LNCAP (cell line): Measurements from ENCODE around the gene PTPN21.

Experiments used
- TF ChIP-seq, protein P1 (sequence below): fragments of 450-650 bp; IDR thresholded peaks from 2 replicates; pipeline ENCODE4 v1.5.1; 2017; ENCODE audit warnings: mild to moderate bottlenecking

Gene PTPN21

DNA sequence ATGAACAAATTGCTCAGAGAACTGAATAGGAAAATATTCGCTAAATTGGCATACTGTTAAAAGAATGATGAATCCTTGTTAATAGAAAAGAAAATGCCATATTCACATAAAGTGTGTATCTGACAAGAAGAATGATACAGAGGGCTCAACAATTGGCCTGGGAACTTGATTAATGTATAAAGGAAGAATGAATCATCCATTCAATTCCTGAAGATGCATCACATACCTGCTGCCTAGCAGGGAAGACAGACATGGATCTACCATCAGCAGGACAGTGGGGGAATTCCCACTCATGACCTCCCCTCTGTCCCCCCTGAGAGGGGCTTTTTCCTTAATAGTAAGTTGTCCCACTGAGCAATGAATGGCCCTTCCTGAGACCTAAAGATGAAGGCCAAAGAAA, 13.5 kb downstream of the PTPN21 start:
- TF ChIP-seq, protein P1, sequence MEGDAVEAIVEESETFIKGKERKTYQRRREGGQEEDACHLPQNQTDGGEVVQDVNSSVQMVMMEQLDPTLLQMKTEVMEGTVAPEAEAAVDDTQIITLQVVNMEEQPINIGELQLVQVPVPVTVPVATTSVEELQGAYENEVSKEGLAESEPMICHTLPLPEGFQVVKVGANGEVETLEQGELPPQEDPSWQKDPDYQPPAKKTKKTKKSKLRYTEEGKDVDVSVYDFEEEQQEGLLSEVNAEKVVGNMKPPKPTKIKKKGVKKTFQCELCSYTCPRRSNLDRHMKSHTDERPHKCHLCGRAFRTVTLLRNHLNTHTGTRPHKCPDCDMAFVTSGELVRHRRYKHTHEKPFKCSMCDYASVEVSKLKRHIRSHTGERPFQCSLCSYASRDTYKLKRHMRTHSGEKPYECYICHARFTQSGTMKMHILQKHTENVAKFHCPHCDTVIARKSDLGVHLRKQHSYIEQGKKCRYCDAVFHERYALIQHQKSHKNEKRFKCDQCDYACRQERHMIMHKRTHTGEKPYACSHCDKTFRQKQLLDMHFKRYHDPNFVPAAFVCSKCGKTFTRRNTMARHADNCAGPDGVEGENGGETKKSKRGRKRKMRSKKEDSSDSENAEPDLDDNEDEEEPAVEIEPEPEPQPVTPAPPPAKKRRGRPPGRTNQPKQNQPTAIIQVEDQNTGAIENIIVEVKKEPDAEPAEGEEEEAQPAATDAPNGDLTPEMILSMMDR: no peak

DNA sequence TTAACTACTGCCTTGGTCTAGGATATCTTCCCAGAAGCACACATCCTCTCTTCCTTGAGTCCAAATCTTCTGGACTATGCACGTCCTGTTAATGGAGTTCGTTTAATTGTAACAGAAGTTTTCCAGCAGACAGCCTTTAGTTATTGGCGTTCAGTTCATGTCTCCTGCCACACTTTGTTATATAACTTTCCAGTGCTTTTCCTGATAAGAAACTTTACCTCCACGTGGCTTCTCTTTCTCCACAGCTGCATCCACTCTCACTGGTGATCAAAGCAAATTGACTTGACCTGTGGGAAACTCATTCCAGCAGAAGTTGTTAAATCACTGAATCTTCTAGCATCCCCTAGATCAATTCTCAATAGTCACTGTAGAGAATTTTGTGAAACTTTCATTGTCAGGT, 19.0 kb downstream of the PTPN21 start:
- TF ChIP-seq, protein P1: no peak

DNA sequence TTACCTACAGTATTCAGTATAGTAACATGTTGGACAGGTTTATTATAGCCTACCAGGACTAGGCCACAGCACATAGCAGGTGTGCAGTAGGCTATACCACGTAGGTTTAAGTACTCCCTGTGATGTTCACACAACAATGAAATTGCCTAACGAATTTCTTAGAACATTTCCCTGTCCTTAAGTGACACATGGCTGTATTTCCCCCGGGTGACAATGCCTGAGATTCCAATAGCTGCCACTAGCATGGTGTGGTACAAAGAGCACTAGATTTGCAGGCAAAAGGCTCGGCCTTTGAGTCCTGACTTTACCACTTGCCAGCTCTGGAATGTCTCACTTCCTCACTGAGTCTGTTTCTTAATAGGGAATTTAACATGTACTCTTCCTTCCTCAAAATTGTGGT, 19.7 kb downstream of the PTPN21 start:
- TF ChIP-seq, protein P1: no peak

DNA sequence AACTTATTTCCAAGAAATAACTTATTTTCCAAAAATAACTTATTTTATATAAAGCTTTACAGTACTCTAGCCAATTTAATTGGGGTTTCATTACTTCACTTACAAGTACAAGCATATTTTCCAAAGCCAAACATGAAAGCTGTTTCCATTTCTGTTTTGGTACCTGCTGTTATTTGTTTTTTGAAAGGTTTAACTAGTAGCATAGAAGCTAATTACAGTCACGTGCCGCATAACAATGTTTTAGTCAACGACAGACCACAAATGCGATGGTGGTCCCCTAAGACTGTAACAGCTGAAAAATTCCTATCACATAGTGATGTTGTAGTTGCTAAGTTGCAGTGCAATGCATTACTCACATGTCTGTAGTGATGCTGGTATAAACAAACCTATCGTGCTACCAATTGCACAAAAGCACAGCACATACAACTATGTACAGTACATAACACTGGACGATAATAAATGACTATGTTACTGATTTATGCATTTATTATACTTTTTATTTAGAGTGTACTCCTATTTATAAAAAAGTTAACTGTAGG, 21.7 kb downstream of the PTPN21 start:
- TF ChIP-seq, protein P1: no peak

DNA sequence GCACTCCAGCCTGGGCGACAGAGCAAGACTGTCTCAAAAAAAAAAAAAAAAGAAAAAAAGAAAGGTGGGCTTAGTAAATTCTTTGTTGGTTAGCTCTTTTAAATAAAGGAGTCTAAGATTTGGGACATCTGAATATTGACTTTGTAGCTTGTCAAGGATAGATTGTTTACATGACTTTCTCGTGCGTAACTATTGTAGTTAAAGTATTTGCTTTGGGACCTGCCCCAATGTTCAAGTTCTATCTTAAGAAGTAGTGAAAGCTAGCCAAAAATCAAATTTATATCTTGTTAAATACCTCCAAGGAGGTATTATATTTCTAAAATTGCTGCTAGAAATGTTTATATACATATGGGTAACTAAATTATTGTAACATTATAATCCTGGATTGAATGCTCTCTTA, 32.4 kb downstream of the PTPN21 start:
- TF ChIP-seq, protein P1: no peak

DNA sequence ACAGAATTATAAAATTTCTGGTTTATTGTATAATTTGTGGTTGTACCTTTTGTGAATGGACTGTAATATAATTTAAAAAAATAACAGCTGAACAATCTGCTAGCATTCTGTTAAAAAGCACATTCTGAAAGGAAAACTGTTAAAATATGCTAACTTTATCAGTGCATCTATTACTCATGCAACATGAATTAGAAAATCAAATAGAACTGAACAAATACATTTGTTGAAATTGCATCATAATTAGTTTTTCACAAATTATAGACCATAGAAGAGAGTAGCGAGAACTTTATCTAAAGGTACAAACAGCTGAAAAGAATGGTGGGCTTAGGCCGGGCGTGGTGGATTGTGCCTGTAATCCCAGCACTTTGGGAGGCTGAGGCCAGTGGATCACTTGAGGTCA, 33.0 kb downstream of the PTPN21 start:
- TF ChIP-seq, protein P1: no peak

DNA sequence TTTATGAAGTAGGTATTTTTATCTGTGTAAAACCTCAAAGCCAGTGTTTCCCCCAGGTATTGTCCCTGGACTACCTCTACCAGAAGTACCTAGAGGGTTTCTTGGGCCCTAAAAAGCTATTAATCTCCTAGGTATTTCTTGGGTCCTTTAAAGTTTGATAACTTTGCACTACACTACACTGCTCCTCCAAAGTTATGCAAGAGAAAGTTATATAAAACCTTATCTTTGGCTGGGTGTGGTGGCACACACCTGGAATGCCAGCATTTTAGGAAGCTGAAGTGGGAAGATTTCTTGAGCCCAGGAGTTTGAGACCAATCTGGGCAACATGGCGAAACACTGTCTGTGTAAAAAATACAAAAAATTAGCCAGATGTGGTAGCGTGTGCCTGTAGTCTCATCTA, 34.9 kb downstream of the PTPN21 start:
- TF ChIP-seq, protein P1: no peak
